ENCODE data around the gene PDPN. TPM values are rescaled to one million over a fixed set of nuclear protein-coding genes. Genes with fewer than 3 reads are reported as not detected.

Gene PDPN
- total and polyA plus RNA-seq, 2 of the 13 experiments (the other 11 are each of a cell fraction or from before 2014, with no cell fraction given): not detected

DNA sequence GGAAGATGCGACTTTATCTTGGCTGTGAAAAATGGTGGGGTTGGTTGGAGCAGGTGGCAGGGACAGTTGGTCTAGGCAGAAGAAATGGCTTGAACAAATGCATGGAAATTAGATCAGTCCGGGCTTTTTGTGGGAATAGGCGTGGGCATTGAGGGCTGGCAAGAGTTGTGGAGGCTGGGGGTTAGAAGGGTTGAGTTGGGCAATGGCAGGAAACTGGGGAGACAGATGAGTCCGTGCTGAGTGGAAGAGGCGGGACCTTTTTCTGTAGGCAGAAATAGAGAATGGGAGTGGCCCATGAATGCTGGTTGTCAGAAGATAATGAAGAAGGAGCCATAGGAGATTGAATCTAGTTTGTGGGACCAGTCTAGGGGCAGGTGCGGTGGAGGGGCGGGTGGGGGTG, 6.9 kb downstream of the PDPN start:
- no peak for TF ChIP-seq ZNF121 (CRISPR knock-in tag; IDR thresholded peaks at IDR 0.05)
- TF ChIP-seq, protein P1, sequence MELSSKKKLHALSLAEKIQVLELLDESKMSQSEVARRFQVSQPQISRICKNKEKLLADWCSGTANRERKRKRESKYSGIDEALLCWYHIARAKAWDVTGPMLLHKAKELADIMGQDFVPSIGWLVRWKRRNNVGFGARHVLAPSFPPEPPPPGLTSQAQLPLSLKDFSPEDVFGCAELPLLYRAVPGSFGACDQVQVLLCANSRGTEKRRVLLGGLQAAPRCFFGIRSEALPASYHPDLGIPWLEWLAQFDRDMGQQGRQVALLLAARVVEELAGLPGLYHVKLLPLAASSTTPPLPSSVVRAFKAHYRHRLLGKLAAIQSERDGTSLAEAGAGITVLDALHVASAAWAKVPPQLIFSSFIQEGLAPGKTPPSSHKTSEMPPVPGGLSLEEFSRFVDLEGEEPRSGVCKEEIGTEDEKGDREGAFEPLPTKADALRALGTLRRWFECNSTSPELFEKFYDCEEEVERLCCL (CRISPR knock-in tag; IDR thresholded peaks at IDR 0.05; ENCODE audit: borderline replicate concordance): no peak
- TF ChIP-seq SMAD3 (CRISPR knock-in tag; IDR thresholded peaks at IDR 0.05): no peak
- no peak for TF ChIP-seq TRIM24 (CRISPR knock-in tag; IDR thresholded peaks at IDR 0.05)
- no peak for TF ChIP-seq ZNF292 (CRISPR knock-in tag; IDR thresholded peaks at IDR 0.05; ENCODE audit: borderline replicate concordance, low read depth)
- TF ChIP-seq DNMT1 (CRISPR knock-in tag; IDR thresholded peaks at IDR 0.05): no peak
- TF ChIP-seq, protein P2, sequence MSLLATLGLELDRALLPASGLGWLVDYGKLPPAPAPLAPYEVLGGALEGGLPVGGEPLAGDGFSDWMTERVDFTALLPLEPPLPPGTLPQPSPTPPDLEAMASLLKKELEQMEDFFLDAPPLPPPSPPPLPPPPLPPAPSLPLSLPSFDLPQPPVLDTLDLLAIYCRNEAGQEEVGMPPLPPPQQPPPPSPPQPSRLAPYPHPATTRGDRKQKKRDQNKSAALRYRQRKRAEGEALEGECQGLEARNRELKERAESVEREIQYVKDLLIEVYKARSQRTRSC (CRISPR knock-in tag; IDR thresholded peaks at IDR 0.05; ENCODE audit: low read depth): no peak
- no peak for TF ChIP-seq KDM1A (CRISPR knock-in tag; IDR thresholded peaks at IDR 0.05)
- no peak for TF ChIP-seq NR2C2 (CRISPR knock-in tag; IDR thresholded peaks at IDR 0.05; ENCODE audit: borderline replicate concordance)
- no peak for TF ChIP-seq ZBTB44 (CRISPR knock-in tag; IDR thresholded peaks at IDR 0.05)
- TF ChIP-seq, protein P3, sequence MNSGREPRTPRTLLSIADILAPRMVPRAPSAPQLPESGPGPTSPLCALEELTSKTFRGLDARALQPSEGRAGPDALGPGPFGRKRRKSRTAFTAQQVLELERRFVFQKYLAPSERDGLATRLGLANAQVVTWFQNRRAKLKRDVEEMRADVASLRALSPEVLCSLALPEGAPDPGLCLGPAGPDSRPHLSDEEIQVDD (CRISPR knock-in tag; IDR thresholded peaks at IDR 0.05; ENCODE audit: borderline replicate concordance): no peak
- TF ChIP-seq THAP8 (CRISPR knock-in tag; IDR thresholded peaks at IDR 0.05; ENCODE audit: borderline replicate concordance): no peak
- TF ChIP-seq SMAD1 (CRISPR knock-in tag; IDR thresholded peaks at IDR 0.05; ENCODE audit: borderline replicate concordance, low read depth): no peak
- 12% methylated on average over 7 of the region's 7 CpGs for WGBS (ENCODE audit: low lambda C conversion rate)
- no peak overlapping the region for H3K4me3 ChIP-seq (replicated peaks in 1 of 3; ENCODE audit: insufficient read depth in 1 of 3, low read depth in 2 of 3, low read length in 3 of 3)
- no peaks in the 10 kb centered on the region for H3K4me1 ChIP-seq (ENCODE audit: insufficient read depth, low read length)
- H3K4me2 ChIP-seq (ENCODE audit: low read depth, low read length): no peak overlapping the region
- ATAC-seq (no peak), FAIRE-seq (no peak), DNase-seq (ENCODE audit: low spot score) (no peak)
- no peak overlapping the region for H3K27ac ChIP-seq (ENCODE audit: extremely low read length, insufficient read depth, low read length)
- no TSS peak for BruUV-seq (replicated peaks)
- peaks cover 0 to 53% of the 10 kb centered on the region in 2 experiments; a peak in 4 of 5 replicates for H3K27me3 ChIP-seq (ENCODE audit: control insufficient read depth in 1 of 2, insufficient read depth in 2 of 2, low read length in 2 of 2)
- CTCF ChIA-PET (ENCODE audit: low intra/inter-chr PET ratio, low total read pairs): no interaction called here
- no peaks in the 10 kb centered on the region for H3K79me2 ChIP-seq (ENCODE audit: insufficient read depth, low read length)
- no peaks in the 10 kb centered on the region for H4K20me1 ChIP-seq (ENCODE audit: insufficient read depth, low read length)
- intact Hi-C loops (cut with micrococcal nuclease; ENCODE audit: unreplicated experiment): no loop called here
- no peaks in the 10 kb centered on the region for H3K9me3 ChIP-seq (ENCODE audit: low read length)
- POLR2A ChIA-PET: no interaction called here
- no peak overlapping the region for H2AFZ ChIP-seq (ENCODE audit: low read length)
- H3K9ac ChIP-seq (ENCODE audit: insufficient read depth, low read depth, low read length): no peak overlapping the region
- H3K36me3 ChIP-seq (replicated peaks in 1 of 2; ENCODE audit: control insufficient read depth in 1 of 2, insufficient read depth in 2 of 2, low read length in 2 of 2): no peaks in the 10 kb centered on the region
- in situ Hi-C loops (cut with HindIII; ENCODE audit: extremely low pct_ligation_motif_present, low pct_unique_long_range_greater_than_20kb): no loop called here
